Tibial artery (tissue), 4 donors: Measurements from ENCODE around the gene FLNB.

Experiments used
- DNase-seq, 2 donors: peaks; one replicate each; pipeline ENCODE4 v3.0.0-alpha.2; 2019
- H3K27ac ChIP-seq, 2 donors: fragments of 200-600 bp; sonication (generic) in 1 of 2; 1 replicate in 1 of 2; 2 replicates in 1 of 2; pipeline ENCODE4 v1.5.1; 2018 to 2019; ENCODE audit warnings: mild to moderate bottlenecking in 1 of 2
- H3K27me3 ChIP-seq, 2 donors: fragments of 200-600 bp; sonication (generic) in 1 of 2; one replicate each; pipeline versions ENCODE4 v1.5.1 to v1.6.0; 2016 to 2019
- H3K36me3 ChIP-seq, 3 donors: fragments of 200-600 bp; sonication (generic) in 2 of 3; one replicate each; pipeline ENCODE4 v1.5.1; 2016 to 2019; ENCODE audit warnings: mild to moderate bottlenecking in 2 of 3
- H3K4me1 ChIP-seq, 4 donors: fragments of 200-600 bp; sonication (generic) in 2 of 4; 1 replicate in 3 of 4; 2 replicates in 1 of 4; pipeline ENCODE4 v1.5.1; 2016 to 2019
- H3K4me3 ChIP-seq, 2 donors: fragments of 200-600 bp; sonication (generic) in 1 of 2; 1 replicate in 1 of 2; 2 replicates in 1 of 2; pipeline ENCODE4 v1.5.1; 2018 to 2019; ENCODE audit warnings: mild to moderate bottlenecking in 2 of 2
- H3K9me3 ChIP-seq, 3 donors: fragments of 200-600 bp; sonication (generic) in 1 of 3; one replicate each; pipeline ENCODE4 v1.5.1; 2016 to 2019
- CTCF ChIP-seq, 2 experiments: fragments of 200-600 bp in 1 of 2; fragments of 450-650 bp in 1 of 2; IDR thresholded peaks; one replicate each; pipeline ENCODE4 v1.5.1; 2017 to 2019; ENCODE audit warnings: antibody characterized with exemption in 2 of 2, mild to moderate bottlenecking in 1 of 2, moderate library complexity in 1 of 2
- intact Hi-C: fragments of 100-400 bp; cut with DNase I; formaldehyde crosslinking; loops from one replicate; pipeline ENCODE4 v1.15.0; 2023; ENCODE audit warnings: low total_unique reads

Gene FLNB

GRCh38 chr3:57961177-57961827 is 46.9 kb upstream of the FLNB start:
- Histone ChIP-seq H3K36me3 (no peaks in the 10 kb centered on the region), H3K27me3 (no peaks in the 10 kb centered on the region), H3K9me3 (no peaks in the 10 kb centered on the region), H3K4me1 (peaks cover 0 to 9% (median 4%) of the 10 kb centered on the region in 4 donors), H3K4me3 (no peak overlapping the region), H3K27ac (no peak overlapping the region)
- no peak for DNase-seq
- intact Hi-C loops: no loop called here
- no peak for TF ChIP-seq CTCF (IDR thresholded peaks at IDR 0.05)

- Histone ChIP-seq H3K36me3 (no peaks in the 10 kb centered on the region), H3K27me3 (no peaks in the 10 kb centered on the region), H3K27ac (no peak overlapping the region), H3K4me3 (no peak overlapping the region), H3K9me3 (no peaks in the 10 kb centered on the region), H3K4me1 (peaks cover 0 to 9% (median 4%) of the 10 kb centered on the region in 4 donors)
- DNase-seq: no peak
- intact Hi-C loops: no loop called here
- no peak for TF ChIP-seq CTCF (IDR thresholded peaks at IDR 0.05)
Measured at GRCh38 chr3:57961828-57962447, 46.3 kb upstream of the FLNB start.

GRCh38 chr3:57962448-57962834 is 45.8 kb upstream of the FLNB start:
- no peak for TF ChIP-seq CTCF (IDR thresholded peaks at IDR 0.05)
- intact Hi-C loops: no loop called here
- H3K4me1 ChIP-seq: peaks cover 0 to 9% (median 4%) of the 10 kb centered on the region in 4 donors
- no peak for DNase-seq
- no peak overlapping the region for H3K4me3 ChIP-seq
- H3K27me3 ChIP-seq: no peaks in the 10 kb centered on the region
- no peaks in the 10 kb centered on the region for H3K9me3 ChIP-seq
- H3K36me3 ChIP-seq: no peaks in the 10 kb centered on the region
- no peak overlapping the region for H3K27ac ChIP-seq

- intact Hi-C loops: no loop called here
- no peak for TF ChIP-seq CTCF (IDR thresholded peaks at IDR 0.05)
Measured at GRCh38 chr3:57963811-57964346, 44.3 kb upstream of the FLNB start.

GRCh38 chr3:57966829-57967228 is 41.4 kb upstream of the FLNB start:
- Histone ChIP-seq H3K4me3 (no peak overlapping the region), H3K9me3 (no peaks in the 10 kb centered on the region), H3K4me1 (peaks cover 0 to 5% (median 4%) of the 10 kb centered on the region in 4 donors), H3K27ac (no peak overlapping the region), H3K36me3 (no peaks in the 10 kb centered on the region), H3K27me3 (no peaks in the 10 kb centered on the region)
- DNase-seq: peak in 1 of 2 donors; percentile 43
- intact Hi-C loops: no loop called here
- TF ChIP-seq CTCF (IDR thresholded peaks at IDR 0.05): no peak

More at GRCh38 chr3:57963811-57964346, 44.3 kb upstream of the FLNB start:
- H3K27me3 ChIP-seq: no peaks in the 10 kb centered on the region
- no peak overlapping the region for H3K27ac ChIP-seq
- H3K4me3 ChIP-seq: no peak overlapping the region
- DNase-seq: no peak
- peaks cover 0 to 9% (median 4%) of the 10 kb centered on the region in 4 donors for H3K4me1 ChIP-seq
- no peaks in the 10 kb centered on the region for H3K36me3 ChIP-seq
- no peaks in the 10 kb centered on the region for H3K9me3 ChIP-seq
